Subcutaneous abdominal adipose tissue (tissue), 5 donors: Measurements from ENCODE around the gene PKD1.
A peak's percentile ranks its signal among the peaks of the same experiment; 100 is the strongest.

Source experiments
- H3K27ac ChIP-seq: one replicate; pipeline ENCODE4 v1.7.0; 2013; ENCODE audit warnings: low read depth, mild to moderate bottlenecking, inconsistent platforms, low read length, moderate library complexity
- H3K27me3 ChIP-seq, 5 donors: one replicate each; pipeline ENCODE4 v1.7.0; 2013; ENCODE audit warnings: low read length in 5 of 5, inconsistent platforms in 1 of 5; ENCODE audit not compliant: control insufficient read depth in 5 of 5, insufficient read depth in 4 of 5
- H3K36me3 ChIP-seq, 5 donors: one replicate each; pipeline ENCODE4 v1.7.0; 2013; ENCODE audit warnings: low read length in 5 of 5; ENCODE audit not compliant: control insufficient read depth in 5 of 5, insufficient read depth in 5 of 5
- H3K4me1 ChIP-seq, 5 donors: one replicate each; pipeline ENCODE4 v1.7.0; 2013; ENCODE audit warnings: low read length in 5 of 5, mild to moderate bottlenecking in 3 of 5, moderate library complexity in 1 of 5; ENCODE audit not compliant: control insufficient read depth in 5 of 5, insufficient read depth in 5 of 5
- H3K4me3 ChIP-seq, 5 donors: one replicate each; pipeline ENCODE4 v1.7.0; 2013; ENCODE audit warnings: low read length in 5 of 5, low read depth in 1 of 5
- H3K9ac ChIP-seq, 5 donors: one replicate each; pipeline ENCODE4 v1.7.0; 2013; ENCODE audit warnings: low read length in 5 of 5, mild to moderate bottlenecking in 4 of 5, moderate library complexity in 3 of 5
- H3K9me3 ChIP-seq, 5 donors: one replicate each; pipeline ENCODE4 v1.7.0; 2013; ENCODE audit warnings: low read length in 5 of 5; ENCODE audit not compliant: control insufficient read depth in 5 of 5
- donor health status: healthy.
- donor health status: healthy.
- donor health status: healthy.
- donor health status: healthy.
- donor health status: healthy.

PKD1 gene

DNA sequence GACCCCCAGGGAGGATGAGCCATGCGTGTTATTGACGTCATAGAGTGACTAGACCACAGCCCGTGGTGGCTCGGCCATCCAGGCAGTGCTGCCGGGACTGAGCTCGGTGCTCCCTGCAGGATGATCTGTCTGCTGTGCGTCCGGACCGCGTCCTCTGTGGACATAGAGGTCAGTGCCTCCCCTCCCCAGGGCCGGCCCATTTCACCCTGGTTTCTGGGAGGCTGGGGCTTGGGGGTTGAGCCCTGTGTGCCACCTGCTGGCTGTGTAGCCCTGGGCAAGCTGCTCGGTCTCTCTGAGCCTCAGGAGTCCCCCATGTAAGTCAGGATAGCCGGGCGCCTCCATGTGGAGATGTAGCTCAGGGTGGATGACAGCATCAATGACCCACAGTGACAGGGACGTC is 79.6 kb downstream of the PKD1 start:
- Histone ChIP-seq H3K9me3 (no peaks in the 10 kb centered on the region), H3K36me3 (peaks cover 0 to 87% (median 71%) of the 10 kb centered on the region in 5 donors), H3K4me3 (no peak overlapping the region), H3K9ac (no peak overlapping the region), H3K27me3 (no peaks in the 10 kb centered on the region), H3K27ac (no peak overlapping the region), H3K4me1 (peaks cover 0 to 4% (median 0%) of the 10 kb centered on the region in 5 donors)

- no peaks in the 10 kb centered on the region for H3K27me3 ChIP-seq
- H3K9ac ChIP-seq: no peak overlapping the region
- H3K4me1 ChIP-seq: peaks cover 0 to 4% (median 0%) of the 10 kb centered on the region in 5 donors
- no peaks in the 10 kb centered on the region for H3K9me3 ChIP-seq
- H3K4me3 ChIP-seq: no peak overlapping the region
- H3K27ac ChIP-seq: no peak overlapping the region
- peaks cover 0 to 78% (median 63%) of the 10 kb centered on the region in 5 donors for H3K36me3 ChIP-seq
Observed at GRCh38 chr16:2054543-2055245, 81.0 kb downstream of the PKD1 start.

GRCh38 chr16:2053897-2054296 is 81.8 kb downstream of the PKD1 start:
- no peak overlapping the region for H3K4me3 ChIP-seq
- H3K9ac ChIP-seq: no peak overlapping the region
- H3K4me1 ChIP-seq: peaks cover under 1 to 5% (median 1%) of the 10 kb centered on the region in 5 donors
- no peaks in the 10 kb centered on the region for H3K9me3 ChIP-seq
- no peak overlapping the region for H3K27ac ChIP-seq
- peaks cover 0 to 77% (median 60%) of the 10 kb centered on the region in 5 donors for H3K36me3 ChIP-seq
- H3K27me3 ChIP-seq: no peaks in the 10 kb centered on the region

- Histone ChIP-seq H3K36me3 (peaks cover 0 to 70% (median 54%) of the 10 kb centered on the region in 5 donors), H3K9me3 (no peaks in the 10 kb centered on the region), H3K4me3 (no peak overlapping the region), H3K9ac (no peak overlapping the region), H3K4me1 (peaks cover 7 to 12% (median 8%) of the 10 kb centered on the region in 5 donors), H3K27me3 (no peaks in the 10 kb centered on the region), H3K27ac (no peak overlapping the region)
Observed at GRCh38 chr16:2053211-2053610, 82.5 kb downstream of the PKD1 start.

GRCh38 chr16:2048116-2048543 is 87.6 kb downstream of the PKD1 start:
- H3K36me3 ChIP-seq: peaks cover 0 to 26% (median 25%) of the 10 kb centered on the region in 5 donors
- H3K27me3 ChIP-seq: no peaks in the 10 kb centered on the region
- H3K4me1 ChIP-seq: peaks cover 7 to 52% (median 49%) of the 10 kb centered on the region in 5 donors
- peak overlapping the region; percentile 68 to 90 (median 87) for H3K9ac ChIP-seq
- peak overlapping the region; percentile 69 to 97 (median 88) for H3K4me3 ChIP-seq
- H3K9me3 ChIP-seq: no peaks in the 10 kb centered on the region
- H3K27ac ChIP-seq: peak overlapping the region; percentile 57

- peaks cover 0 to 21% (median 19%) of the 10 kb centered on the region in 5 donors for H3K36me3 ChIP-seq
- no peaks in the 10 kb centered on the region for H3K9me3 ChIP-seq
- peak within 1 kb of the TSS; percentile 69 to 97 (median 88) for H3K4me3 ChIP-seq
- H3K4me1 ChIP-seq: peaks cover 7 to 54% (median 52%) of the 10 kb centered on the region in 5 donors
- H3K9ac ChIP-seq: peak within 1 kb of the TSS; percentile 68 to 90 (median 87)
- H3K27me3 ChIP-seq: no peaks in the 10 kb centered on the region
- peak within 1 kb of the TSS; percentile 57 for H3K27ac ChIP-seq
Observed at GRCh38 chr16:2047330-2048115, 88.2 kb downstream of the PKD1 start, which contains the start of the genes NTHL1 and TSC2. Gene NTHL1, minus strand, starts transcription at chr16:2047834. Its CDS starts 11 bp downstream, at chr16:2047823. Gene TSC2, plus strand, starts transcription at chr16:2047985. Its CDS starts 631 bp downstream, at chr16:2048616.

DNA sequence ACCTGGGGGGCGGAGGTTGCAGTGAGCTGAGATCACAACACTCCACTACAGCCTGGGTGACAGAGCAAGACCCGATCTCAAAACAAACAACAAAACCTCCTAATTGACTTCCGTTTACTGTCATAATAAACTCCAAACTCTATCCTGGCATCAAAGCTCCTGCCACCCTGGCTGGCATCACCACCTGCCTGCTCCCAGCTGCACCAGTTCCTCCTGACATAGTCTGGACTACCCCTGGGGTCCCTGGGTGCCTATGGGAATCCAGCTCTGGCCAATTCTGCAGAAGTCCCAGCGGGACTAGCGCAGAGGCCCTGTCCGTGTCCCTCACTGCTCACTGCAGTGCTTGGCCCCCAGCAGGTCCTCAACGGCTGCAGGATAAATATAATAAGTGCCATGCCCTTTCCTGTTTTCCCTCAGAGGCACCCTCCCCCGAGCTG is 88.8 kb downstream of the PKD1 start:
- Histone ChIP-seq H3K36me3 (peaks cover 0 to 15% (median 13%) of the 10 kb centered on the region in 5 donors), H3K4me3 (peak overlapping the region; percentile 59 to 91 (median 80)), H3K9ac (peak overlapping the region; percentile 56 to 88 (median 68)), H3K9me3 (no peaks in the 10 kb centered on the region), H3K27ac (peak overlapping the region; percentile 24), H3K27me3 (no peaks in the 10 kb centered on the region), H3K4me1 (peaks cover 7 to 60% (median 52%) of the 10 kb centered on the region in 5 donors)

DNA sequence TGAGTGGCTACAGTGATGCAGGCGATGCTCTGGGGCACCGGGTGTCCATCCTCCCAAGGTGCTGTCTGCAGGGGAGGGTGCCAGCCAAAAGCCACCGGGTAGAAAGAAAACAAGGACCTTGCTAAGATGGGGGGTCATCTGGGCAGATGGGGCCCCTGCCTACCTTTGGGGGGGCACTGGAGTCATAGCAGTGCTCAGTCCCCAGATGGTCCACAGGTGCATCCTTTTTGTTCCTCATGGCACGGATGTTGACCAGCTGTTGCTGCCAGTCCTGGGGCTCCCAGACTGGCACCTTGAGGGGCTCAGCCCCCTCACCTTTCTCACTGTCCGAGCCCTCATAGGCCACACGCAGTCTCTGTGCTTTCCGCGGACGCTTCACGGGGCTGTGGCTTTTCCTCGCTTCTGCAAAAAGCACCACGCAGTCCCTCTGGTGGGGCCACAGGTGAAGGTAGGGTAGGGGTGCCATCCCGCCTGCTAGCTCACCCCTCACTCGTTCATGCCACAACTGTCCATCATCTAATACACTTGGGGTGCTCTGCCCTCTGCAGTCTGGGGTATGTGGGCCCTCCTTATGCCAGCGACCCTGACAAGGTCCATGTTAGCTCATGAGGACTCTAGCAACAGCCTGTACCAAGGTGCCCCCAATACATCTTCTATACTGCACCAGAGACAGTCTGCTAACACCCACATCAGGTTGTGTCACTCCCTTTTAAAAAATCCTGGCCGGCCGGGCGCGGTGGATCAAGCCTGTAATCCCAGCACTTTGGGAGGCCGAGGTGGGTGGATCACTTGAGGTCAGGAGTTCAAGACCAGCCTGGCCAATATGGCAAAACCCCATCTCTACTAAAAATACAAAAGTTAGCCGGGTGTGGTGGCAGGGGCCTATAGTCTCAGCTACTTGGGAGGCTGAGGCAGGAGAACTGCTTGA is 89.5 kb downstream of the PKD1 start:
- Histone ChIP-seq H3K4me3 (peak overlapping the region in 1 of 5 donors; percentile 88), H3K36me3 (peaks cover 0 to 10% (median 6%) of the 10 kb centered on the region in 5 donors), H3K9me3 (no peaks in the 10 kb centered on the region), H3K9ac (no peak overlapping the region), H3K4me1 (peaks cover 7 to 62% (median 52%) of the 10 kb centered on the region in 5 donors), H3K27ac (peak overlapping the region; percentile 24), H3K27me3 (no peaks in the 10 kb centered on the region)

DNA sequence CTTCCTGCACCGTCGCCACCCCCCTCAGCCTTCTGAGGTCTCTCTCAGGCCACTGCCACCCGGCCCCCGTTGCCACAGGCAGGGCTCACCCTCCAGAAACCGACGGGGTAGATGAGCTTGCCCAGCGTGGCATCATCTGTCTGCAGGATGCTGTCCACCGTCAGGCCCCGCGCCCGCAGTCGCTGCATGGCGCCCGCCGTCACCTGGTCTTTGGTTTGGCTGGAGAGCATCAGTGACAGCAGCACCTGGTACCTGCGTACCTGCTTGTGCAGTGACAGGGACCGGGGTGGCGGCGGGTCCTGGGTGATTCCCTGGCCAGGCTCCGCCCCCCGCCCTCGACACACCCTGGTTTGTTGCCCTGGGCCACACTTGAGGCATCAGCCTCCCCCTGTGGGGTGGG is 91.2 kb downstream of the PKD1 start:
- Histone ChIP-seq H3K27ac (peak overlapping the region; percentile 54), H3K27me3 (no peaks in the 10 kb centered on the region), H3K4me3 (peak overlapping the region in 1 of 5 donors; percentile 34), H3K36me3 (peaks cover 0 to 5% (median 2%) of the 10 kb centered on the region in 5 donors), H3K4me1 (peaks cover 9 to 79% (median 65%) of the 10 kb centered on the region in 5 donors), H3K9me3 (no peaks in the 10 kb centered on the region), H3K9ac (no peak overlapping the region)
